Ishikawa (cell line): ENCODE measurements around the gene SPTSSB.

Experiments
- CEBPB ChIP-seq: IDR thresholded peaks from 2 replicates; pipeline ENCODE4 v1.6.1; 2012
- EGR1 ChIP-seq: IDR thresholded peaks from 2 replicates; pipeline ENCODE4 v1.6.1; 2012
- EP300 ChIP-seq: IDR thresholded peaks from 2 replicates; pipeline ENCODE4 v1.6.1; 2012; ENCODE audit warnings: borderline replicate concordance
- FOXM1 ChIP-seq: IDR thresholded peaks from 2 replicates; pipeline ENCODE4 v1.6.1; 2012; ENCODE audit warnings: low read depth, borderline replicate concordance
- MAX ChIP-seq: IDR thresholded peaks from 2 replicates; pipeline ENCODE4 v1.6.1; 2012
- RAD21 ChIP-seq: IDR thresholded peaks from 2 replicates; pipeline ENCODE4 v1.6.1; 2012; ENCODE audit warnings: low read depth
- TAF1 ChIP-seq: IDR thresholded peaks from 2 replicates; pipeline ENCODE4 v1.6.1; 2012; ENCODE audit warnings: low read depth, mild to moderate bottlenecking
- TCF12 ChIP-seq: IDR thresholded peaks from 2 replicates; pipeline ENCODE4 v1.6.1; 2012; ENCODE audit warnings: low read depth
- ZBTB7A ChIP-seq: IDR thresholded peaks from 2 replicates; pipeline ENCODE4 v1.6.1; 2012; ENCODE audit warnings: low read depth

- no peak for TF ChIP-seq TAF1
- TF ChIP-seq MAX = no peak
- no peak for TF ChIP-seq EGR1
- no peak for TF ChIP-seq FOXM1
- TF ChIP-seq RAD21 = no peak
- TF ChIP-seq TCF12 = no peak
- TF ChIP-seq CEBPB = no peak
- TF ChIP-seq ZBTB7A = no peak
- no peak for TF ChIP-seq EP300
Measured at GRCh38 chr3:161296814-161297213, 74.5 kb downstream of the SPTSSB start.
